Measurements from ENCODE around the gene PRM3. TPM values are rescaled to one million over a fixed set of nuclear protein-coding genes. Genes with fewer than 3 reads are reported as not detected.

PRM3 gene
- total and polyA plus RNA-seq, 9 donors, result not detected

DNA sequence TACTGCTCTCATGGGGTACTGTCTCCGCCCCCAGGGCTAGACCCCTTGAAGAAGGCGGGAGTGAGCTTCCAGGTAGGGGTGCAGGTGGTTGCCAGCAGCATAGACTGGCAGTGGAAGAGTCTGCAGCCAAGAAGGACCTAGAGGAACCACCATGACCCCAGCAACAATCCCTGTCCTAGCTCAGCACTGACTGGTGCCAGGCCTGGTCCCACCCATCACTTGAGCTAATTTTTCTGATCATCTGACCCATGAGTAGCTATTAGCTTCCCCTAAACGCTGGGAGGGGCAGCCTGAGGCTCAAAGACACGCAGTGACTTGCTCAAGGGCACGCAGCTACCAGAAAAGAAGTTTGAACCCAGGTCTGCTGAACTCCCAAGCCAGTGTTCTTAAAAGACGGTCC is 945 bp downstream of the PRM3 start:
- no peaks in the 10 kb centered on the region for H3K9me3 ChIP-seq

DNA sequence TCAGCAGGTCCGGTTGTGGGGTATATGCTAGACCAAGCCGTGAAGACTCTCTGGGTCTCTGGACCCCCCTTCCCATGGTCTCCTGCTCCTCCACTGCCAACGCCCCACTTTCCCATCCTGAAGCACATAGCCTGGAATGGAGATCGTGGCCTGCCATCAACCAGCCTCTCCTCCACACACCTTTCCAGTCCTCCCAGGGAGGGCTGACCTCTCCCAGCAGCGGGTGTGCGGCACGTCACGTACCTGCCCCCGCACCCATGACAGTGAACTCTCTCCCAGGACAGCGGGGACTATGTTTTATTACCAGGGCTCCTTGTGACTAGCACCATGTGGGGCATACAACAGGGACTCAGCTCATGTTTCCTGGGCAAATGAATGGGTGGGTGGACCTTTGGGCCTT is 1.8 kb downstream of the PRM3 start:
- H3K9me3 ChIP-seq, result no peaks in the 10 kb centered on the region
- TF ChIP-seq EP300 (IDR thresholded peaks at IDR 0.05) (no peak), POLR2A (IDR thresholded peaks at IDR 0.05) (no peak)
- TF ChIP-seq, protein P1, sequence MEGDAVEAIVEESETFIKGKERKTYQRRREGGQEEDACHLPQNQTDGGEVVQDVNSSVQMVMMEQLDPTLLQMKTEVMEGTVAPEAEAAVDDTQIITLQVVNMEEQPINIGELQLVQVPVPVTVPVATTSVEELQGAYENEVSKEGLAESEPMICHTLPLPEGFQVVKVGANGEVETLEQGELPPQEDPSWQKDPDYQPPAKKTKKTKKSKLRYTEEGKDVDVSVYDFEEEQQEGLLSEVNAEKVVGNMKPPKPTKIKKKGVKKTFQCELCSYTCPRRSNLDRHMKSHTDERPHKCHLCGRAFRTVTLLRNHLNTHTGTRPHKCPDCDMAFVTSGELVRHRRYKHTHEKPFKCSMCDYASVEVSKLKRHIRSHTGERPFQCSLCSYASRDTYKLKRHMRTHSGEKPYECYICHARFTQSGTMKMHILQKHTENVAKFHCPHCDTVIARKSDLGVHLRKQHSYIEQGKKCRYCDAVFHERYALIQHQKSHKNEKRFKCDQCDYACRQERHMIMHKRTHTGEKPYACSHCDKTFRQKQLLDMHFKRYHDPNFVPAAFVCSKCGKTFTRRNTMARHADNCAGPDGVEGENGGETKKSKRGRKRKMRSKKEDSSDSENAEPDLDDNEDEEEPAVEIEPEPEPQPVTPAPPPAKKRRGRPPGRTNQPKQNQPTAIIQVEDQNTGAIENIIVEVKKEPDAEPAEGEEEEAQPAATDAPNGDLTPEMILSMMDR (IDR thresholded peaks at IDR 0.05), result no peak
- no peak overlapping the region for H3K4me3 ChIP-seq
- 95 to 96% (median 96%) methylated on average over 10 of the region's 10 CpGs for WGBS, 3 donors
- no peaks in the 10 kb centered on the region for H3K4me1 ChIP-seq (ENCODE audit: insufficient read depth)
- no peak overlapping the region for H3K27ac ChIP-seq
- DNase-seq, result no peak
- no peaks in the 10 kb centered on the region for H3K36me3 ChIP-seq
- H3K27me3 ChIP-seq, result no peaks in the 10 kb centered on the region
- intact Hi-C loops (cut with DNase I), result no loop called here

More for the DNA sequence above, 945 bp downstream of the PRM3 start:
- H3K27me3 ChIP-seq, result no peaks in the 10 kb centered on the region
- no peak for DNase-seq
- H3K4me3 ChIP-seq, result no peak overlapping the region
- WGBS, 3 donors, result 88 to 96% (median 89%) methylated on average over 6 of the region's 6 CpGs
- intact Hi-C loops (cut with DNase I), result no loop called here
- H3K27ac ChIP-seq, result no peak overlapping the region
- H3K4me1 ChIP-seq (ENCODE audit: insufficient read depth), result no peaks in the 10 kb centered on the region
- H3K36me3 ChIP-seq, result no peaks in the 10 kb centered on the region
- no peak for TF ChIP-seq POLR2A (IDR thresholded peaks at IDR 0.05)
- TF ChIP-seq EP300 (IDR thresholded peaks at IDR 0.05), result no peak
- TF ChIP-seq, protein P1 (IDR thresholded peaks at IDR 0.05), result no peak

DNA sequence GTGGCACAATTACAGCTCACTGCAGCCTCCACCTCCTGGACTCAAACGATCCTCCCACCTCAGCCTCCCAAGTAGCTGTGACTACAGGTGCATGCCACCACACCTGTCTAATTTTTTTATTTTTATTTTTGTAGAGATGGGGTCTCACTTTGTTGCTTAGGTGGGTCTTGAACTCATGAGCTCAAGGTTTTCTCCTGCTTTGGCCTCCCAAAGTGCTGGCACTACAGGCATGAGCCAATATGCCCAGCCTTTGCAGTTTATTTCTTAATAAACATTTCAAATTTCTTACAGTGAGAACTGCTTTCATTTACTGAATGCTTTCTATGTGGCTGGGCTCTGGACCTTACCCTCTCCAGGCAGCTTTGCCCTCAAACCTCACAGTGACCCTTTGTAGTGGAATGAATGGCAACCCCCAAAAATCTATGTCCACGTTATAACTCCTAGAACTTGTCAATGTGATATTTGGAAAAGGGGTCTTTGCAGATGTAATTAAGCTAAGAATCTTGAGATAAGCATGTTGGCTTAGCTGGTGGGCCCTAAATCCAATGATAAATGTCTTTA is 2.7 kb downstream of the PRM3 start:
- DNase-seq, result no peak
- Histone ChIP-seq H3K9me3 (no peaks in the 10 kb centered on the region), H3K4me1 (ENCODE audit: insufficient read depth) (no peaks in the 10 kb centered on the region), H3K27ac (no peak overlapping the region), H3K27me3 (no peaks in the 10 kb centered on the region), H3K36me3 (no peaks in the 10 kb centered on the region), H3K4me3 (no peak overlapping the region)
- TF ChIP-seq, protein P1 (IDR thresholded peaks at IDR 0.05), result no peak
- TF ChIP-seq POLR2A (IDR thresholded peaks at IDR 0.05) (no peak), EP300 (IDR thresholded peaks at IDR 0.05) (no peak)
- WGBS, 3 donors, result 90 to 94% (median 93%) methylated on average over 2 of the region's 2 CpGs
- intact Hi-C loops (cut with DNase I), result no loop called here

DNA sequence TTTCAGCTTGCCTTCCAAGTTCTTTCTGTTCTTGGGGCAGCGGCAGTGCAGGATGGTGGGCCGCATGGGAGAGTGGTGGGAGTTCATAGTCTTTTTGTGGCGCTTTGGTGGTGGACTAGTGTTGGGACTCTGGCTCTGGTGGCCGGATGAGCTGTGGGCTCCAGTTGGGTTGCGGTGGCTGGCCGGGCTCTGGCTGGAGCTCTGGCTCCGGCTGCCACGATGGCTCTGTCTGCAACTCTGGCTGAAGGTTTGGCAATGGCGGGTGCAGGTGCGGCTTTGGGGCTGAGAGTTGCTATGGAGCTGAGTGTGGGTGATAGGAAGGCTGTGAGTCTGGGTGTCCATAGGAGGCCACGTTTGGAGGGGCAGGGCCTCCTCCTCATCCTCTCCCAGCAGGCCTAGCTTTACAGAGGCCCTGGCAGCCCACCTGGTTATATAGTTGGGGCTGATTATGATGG is 4.5 kb downstream of the PRM3 start, which contains the start of gene TNP2:
Gene TNP2, minus strand, starts transcription at position 405 of the 455 bp plus-strand sequence. Its CDS starts 63 bp downstream, at position 342.
- no peaks in the 10 kb centered on the region for H3K27me3 ChIP-seq
- WGBS, 3 donors, result 95 to 97% (median 97%) methylated on average over 11 of the region's 11 CpGs
- H3K4me3 ChIP-seq, result no peak within 1 kb of the TSS
- no peaks in the 10 kb centered on the region for H3K36me3 ChIP-seq
- no peaks in the 10 kb centered on the region for H3K9me3 ChIP-seq
- TF ChIP-seq POLR2A (IDR thresholded peaks at IDR 0.05) (no peak), EP300 (IDR thresholded peaks at IDR 0.05) (no peak)
- TF ChIP-seq, protein P1 (IDR thresholded peaks at IDR 0.05), result no peak
- no peaks in the 10 kb centered on the region for H3K4me1 ChIP-seq (ENCODE audit: insufficient read depth)
- no peak for DNase-seq
- no peak within 1 kb of the TSS for H3K27ac ChIP-seq
- intact Hi-C loops (cut with DNase I), result no loop called here

Data from ovary (tissue), 9 donors.